H9 (cell line): Measurements from ENCODE around the gene CDK5RAP1. TPM values are rescaled to one million over a fixed set of nuclear protein-coding genes. Genes with fewer than 3 reads are reported as not detected.
"Not testable (repeated sequence)": the region's sequence is repeated elsewhere in the genome, so short reads cannot be mapped to it uniquely, and the experiment has no call there.

ENCODE experiments used
- DNase-seq: peaks from one replicate; pipeline ENCODE4 v3.0.0-alpha.2; 2017
- H2AFZ ChIP-seq: one replicate; pipeline ENCODE4 v1.6.1; 2013; ENCODE audit warnings: mild to moderate bottlenecking, low read length, control low read depth, moderate library complexity
- H2AK5ac ChIP-seq: 2 replicates; pipeline ENCODE4 v1.6.1; 2013; ENCODE audit warnings: low read length, control low read depth, mixed read lengths; ENCODE audit not compliant: insufficient read length
- H2BK120ac ChIP-seq: one replicate; pipeline ENCODE4 v1.6.1; 2013; ENCODE audit warnings: low read depth, mild to moderate bottlenecking, low read length, control low read depth, inconsistent platforms; ENCODE audit not compliant: poor library complexity, severe bottlenecking
- H2BK12ac ChIP-seq: 2 replicates; pipeline ENCODE4 v1.6.1; 2013; ENCODE audit warnings: low read length, control low read depth, mixed read lengths, low read depth; ENCODE audit not compliant: insufficient read length
- H2BK15ac ChIP-seq: 2 replicates; pipeline ENCODE4 v1.6.1; 2013; ENCODE audit warnings: low read depth, low read length, control low read depth
- H2BK20ac ChIP-seq: one replicate; pipeline ENCODE4 v1.6.1; 2013; ENCODE audit warnings: low read depth, mild to moderate bottlenecking, low read length, control low read depth, inconsistent platforms; ENCODE audit not compliant: poor library complexity, severe bottlenecking
- H2BK5ac ChIP-seq: 2 replicates; pipeline ENCODE4 v1.6.1; 2013; ENCODE audit warnings: low read length, control low read depth, mixed read lengths; ENCODE audit not compliant: insufficient read length
- H3K14ac ChIP-seq: 2 replicates; pipeline ENCODE4 v1.6.1; 2013; ENCODE audit warnings: low read length, control low read depth; ENCODE audit not compliant: insufficient read depth
- H3K18ac ChIP-seq: 2 replicates; pipeline ENCODE4 v1.6.1; 2013; ENCODE audit warnings: low read depth, mild to moderate bottlenecking, mixed read lengths, low read length, control low read depth; ENCODE audit not compliant: insufficient read length
- H3K23ac ChIP-seq: 2 replicates; pipeline ENCODE4 v1.6.1; 2013; ENCODE audit warnings: low read length, control low read depth, mixed read lengths, low read depth; ENCODE audit not compliant: insufficient read length
- H3K23me2 ChIP-seq: 2 replicates; pipeline ENCODE4 v1.6.1; 2013; ENCODE audit warnings: low read depth, mild to moderate bottlenecking, mixed read lengths, low read length, control low read depth; ENCODE audit not compliant: insufficient read length, poor library complexity, severe bottlenecking
- H3K27ac ChIP-seq: 2 replicates; pipeline ENCODE4 v1.5.1; 2013; ENCODE audit warnings: low read length, control low read depth, mixed read lengths, low read depth; ENCODE audit not compliant: insufficient read length
- H3K27me3 ChIP-seq: 2 replicates; pipeline ENCODE4 v1.6.1; 2013; ENCODE audit warnings: low read length, control low read depth, inconsistent platforms; ENCODE audit not compliant: insufficient read depth
- H3K4ac ChIP-seq: 2 replicates; pipeline ENCODE4 v1.6.1; 2013; ENCODE audit warnings: low read depth, mild to moderate bottlenecking, control low read depth, inconsistent platforms, low read length, moderate library complexity
- H3K4me1 ChIP-seq: 2 replicates; pipeline ENCODE4 v1.6.1; 2013; ENCODE audit warnings: low read length, control low read depth, inconsistent platforms; ENCODE audit not compliant: insufficient read depth
- H3K4me2 ChIP-seq: 2 replicates; pipeline ENCODE4 v1.6.1; 2013; ENCODE audit warnings: low read length, control low read depth, mixed read lengths; ENCODE audit not compliant: insufficient read length, insufficient read depth
- H3K56ac ChIP-seq: 2 replicates; pipeline ENCODE4 v1.6.1; 2013; ENCODE audit warnings: low read depth, mild to moderate bottlenecking, mixed read lengths, low read length, control low read depth; ENCODE audit not compliant: insufficient read length
- H3K79me1 ChIP-seq: 2 replicates; pipeline ENCODE4 v1.6.1; 2013; ENCODE audit warnings: low read depth, mild to moderate bottlenecking, moderate library complexity, low read length, control low read depth, inconsistent platforms; ENCODE audit not compliant: insufficient read depth, poor library complexity, severe bottlenecking
- H3K79me2 ChIP-seq: 2 replicates; pipeline ENCODE4 v1.6.1; 2013; ENCODE audit warnings: low read length, control low read depth, inconsistent platforms; ENCODE audit not compliant: insufficient read depth
- H3K9ac ChIP-seq: 2 replicates; pipeline ENCODE4 v1.6.1; 2013; ENCODE audit warnings: low read length, control low read depth, mixed read lengths; ENCODE audit not compliant: insufficient read length; ENCODE audit errors: extremely low read depth
- H3K9me3 ChIP-seq: one replicate; pipeline ENCODE4 v1.6.1; 2013; ENCODE audit warnings: low read depth, low read length, inconsistent platforms; ENCODE audit not compliant: control insufficient read depth
- H3T11ph ChIP-seq: one replicate; pipeline ENCODE4 v1.6.1; 2013; ENCODE audit warnings: mild to moderate bottlenecking, low read length, control low read depth, inconsistent platforms
- H4K20me1 ChIP-seq: one replicate; pipeline ENCODE4 v1.6.1; 2013; ENCODE audit not compliant: control insufficient read depth, insufficient read length, insufficient read depth
- H4K5ac ChIP-seq: 2 replicates; pipeline ENCODE4 v1.6.1; 2013; ENCODE audit warnings: low read depth, mild to moderate bottlenecking, mixed read lengths, low read length, control low read depth; ENCODE audit not compliant: insufficient read length
- H4K8ac ChIP-seq: replicated peaks from 2 replicates; pipeline ENCODE4 v1.6.1; 2013; ENCODE audit warnings: low read length, control low read depth, mixed read lengths, low read depth; ENCODE audit not compliant: insufficient read length
- H4K91ac ChIP-seq: 2 replicates; pipeline ENCODE4 v1.6.1; 2013; ENCODE audit warnings: low read depth, mild to moderate bottlenecking, moderate library complexity, mixed read lengths, low read length, control low read depth; ENCODE audit not compliant: insufficient read length
- H3K27ac Mint-ChIP-seq, 3 experiments: 2 replicates in 2 of 3; 3 replicates in 1 of 3; pipeline ENCODE4 v1.8.0; 2020 to 2021; ENCODE audit warnings: mixed read lengths in 3 of 3, mild to moderate bottlenecking in 1 of 3, moderate library complexity in 1 of 3
- H3K27me3 Mint-ChIP-seq: 2 replicates; pipeline ENCODE4 v1.8.0; 2021; ENCODE audit warnings: low read depth, mild to moderate bottlenecking, moderate library complexity, mixed read lengths
- H3K36me3 Mint-ChIP-seq, 3 experiments: 2 replicates in 2 of 3; 3 replicates in 1 of 3; pipeline ENCODE4 v1.8.0; 2020 to 2021; ENCODE audit warnings: low read depth in 3 of 3, mixed read lengths in 3 of 3; ENCODE audit not compliant: insufficient read depth in 1 of 3
- H3K4me1 Mint-ChIP-seq, 2 experiments: 2 replicates each; pipeline ENCODE4 v1.8.0; 2020; ENCODE audit warnings: mixed read lengths in 2 of 2
- H3K4me3 Mint-ChIP-seq, 2 experiments: 2 replicates in 1 of 2; 3 replicates in 1 of 2; pipeline ENCODE4 v1.8.0; 2020 to 2021; ENCODE audit warnings: mild to moderate bottlenecking in 2 of 2, mixed read lengths in 2 of 2, moderate library complexity in 1 of 2
- H3K9me3 Mint-ChIP-seq, 2 experiments: 2 replicates in 1 of 2; 3 replicates in 1 of 2; pipeline ENCODE4 v1.8.0; 2020; ENCODE audit warnings: mild to moderate bottlenecking in 2 of 2, mixed read lengths in 2 of 2, moderate library complexity in 1 of 2
- CTCF ChIP-seq: fragments of 200-600 bp; sonication (generic); conservative IDR thresholded peaks from 3 replicates; pipeline ENCODE4 v1.8.0; 2021; ENCODE audit warnings: antibody characterized with exemption, mild to moderate bottlenecking
- WGBS: extraction: QIAGEN DNeasy Blood & Tissue Kit; methylation state at CpG from one replicate; pipeline ENCODE4 v1.1.7; 2013; ENCODE audit warnings: missing lambda C conversion rate, low lambda C conversion rate, mixed read lengths; ENCODE audit not compliant: insufficient read length; ENCODE audit errors: extremely low coverage; 5-methylcytosine and 5-hydroxymethylcytosine counted together
- total RNA-seq: library from RNA; stranded (reverse); gene quantifications from 2 replicates; pipeline ENCODE4 v1.2.1, GENCODE V29; 2021

The CDK5RAP1 gene
- total RNA-seq, 1 experiment from 2014 or later: 66.4 TPM

DNA sequence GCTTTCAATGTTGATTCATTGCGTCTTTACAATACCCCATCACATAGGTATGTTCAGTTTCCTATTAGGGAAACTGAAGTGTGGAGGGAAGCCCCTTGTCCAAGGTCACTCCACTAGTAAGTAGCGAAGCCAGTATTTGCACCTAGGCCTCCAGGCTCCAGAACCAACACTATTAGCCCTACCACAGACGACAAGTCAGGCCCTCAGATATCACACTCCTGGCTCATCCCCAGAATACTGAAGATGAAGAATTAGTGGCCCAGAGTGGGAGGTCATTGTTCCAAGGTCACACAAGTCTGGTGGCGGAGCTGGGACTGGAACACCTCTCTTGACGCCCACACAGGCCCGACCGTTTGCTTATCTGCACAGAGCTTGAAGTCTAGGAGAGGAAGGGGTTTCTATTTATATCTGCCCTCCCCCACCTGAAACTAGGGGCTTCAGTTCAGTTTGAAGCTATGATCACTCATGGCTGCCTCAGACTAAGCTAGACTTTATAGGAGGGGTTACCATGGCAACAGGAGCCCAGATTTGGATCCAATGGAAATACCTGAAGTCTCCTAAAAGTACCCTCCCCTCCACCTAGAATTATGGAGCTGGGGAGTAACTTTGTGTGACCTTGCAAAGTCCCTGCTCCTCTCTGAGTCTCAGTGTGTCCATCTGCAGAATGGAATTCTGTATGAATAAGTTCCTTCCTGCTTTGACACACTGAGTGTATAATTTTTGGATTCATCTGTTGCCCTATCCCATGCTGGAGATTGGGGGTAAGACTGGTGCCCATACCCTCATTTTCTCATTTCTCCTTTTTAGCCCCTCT, 40.0 kb upstream of the CDK5RAP1 start:
- Histone ChIP-seq H3T11ph (no peak overlapping the region), H2AFZ (no peak overlapping the region), H3K79me2 (no peaks in the 10 kb centered on the region), H4K8ac (no peak overlapping the region), H3K18ac (no peak overlapping the region), H2BK20ac (no peak overlapping the region), H2BK5ac (no peak overlapping the region), H3K4me2 (no peak overlapping the region), H2BK12ac (no peak overlapping the region), H3K14ac (no peak overlapping the region), H3K9me3 (no peaks in the 10 kb centered on the region), H3K4ac (no peak overlapping the region), H3K79me1 (no peaks in the 10 kb centered on the region), H2AK5ac (no peak overlapping the region), H3K27ac (no peak overlapping the region), H3K4me1 (no peaks in the 10 kb centered on the region), H4K20me1 (peaks cover 2% of the 10 kb centered on the region), H2BK15ac (no peak overlapping the region), H3K56ac (no peak overlapping the region), H3K23ac (no peak overlapping the region), H3K27me3 (peaks cover 12% of the 10 kb centered on the region; the same call in 1 of the 2 replicates), H4K5ac (no peak overlapping the region), H2BK120ac (no peak overlapping the region), H3K23me2 (peaks cover 12% of the 10 kb centered on the region), H4K91ac (no peak overlapping the region), H3K9ac (no peak overlapping the region)
- no CpG with 5 or more reads among the region's 7 CpGs for WGBS
- no peak for TF ChIP-seq CTCF
- no peak for DNase-seq
- H3K27me3 Mint-ChIP-seq: peaks cover 38% of the 10 kb centered on the region
- H3K27ac Mint-ChIP-seq: no peak overlapping the region; a peak in 1 of 7 replicates
- no peaks in the 10 kb centered on the region for H3K9me3 Mint-ChIP-seq
- H3K36me3 Mint-ChIP-seq: no peaks in the 10 kb centered on the region
- H3K4me1 Mint-ChIP-seq: peaks cover 12 to 19% of the 10 kb centered on the region in 2 experiments
- peak overlapping the region in 1 of 2 experiments; percentile 57; a peak in 2 of 5 replicates for H3K4me3 Mint-ChIP-seq

- not testable (repeated sequence) for H3K4me3 Mint-ChIP-seq, H2AFZ ChIP-seq, H3K23ac ChIP-seq, DNase-seq, H3K27ac Mint-ChIP-seq, H4K8ac ChIP-seq, H4K20me1 ChIP-seq, H2BK12ac ChIP-seq, H4K5ac ChIP-seq, H2BK15ac ChIP-seq, H4K91ac ChIP-seq, H3T11ph ChIP-seq, H3K14ac ChIP-seq, H2BK20ac ChIP-seq, H3K9ac ChIP-seq, H3K79me2 ChIP-seq, H3K18ac ChIP-seq, H3K9me3 ChIP-seq, H3K4ac ChIP-seq, H2BK5ac ChIP-seq, H3K27ac ChIP-seq, H3K4me1 ChIP-seq, H3K79me1 ChIP-seq, H2AK5ac ChIP-seq, H3K9me3 Mint-ChIP-seq, H2BK120ac ChIP-seq, H3K4me2 ChIP-seq, H3K56ac ChIP-seq, H3K36me3 Mint-ChIP-seq
- Histone ChIP-seq H3K23me2 (peaks cover 12% of the 10 kb centered on the region), H3K27me3 (peaks cover 12% of the 10 kb centered on the region; the same call in 1 of the 2 replicates)
- peaks cover 12 to 19% of the 10 kb centered on the region in 2 experiments for H3K4me1 Mint-ChIP-seq
- no CpG with 5 or more reads among the region's 7 CpGs for WGBS
- peaks cover 33% of the 10 kb centered on the region for H3K27me3 Mint-ChIP-seq
Measured at GRCh38 chr20:33440562-33440961, 39.2 kb upstream of the CDK5RAP1 start.
